ENCODE measurements around the gene BRD9.
"Not testable (repeated sequence)": the region's sequence is repeated elsewhere in the genome, so short reads cannot be mapped to it uniquely, and the experiment has no call there.

Gene BRD9

DNA sequence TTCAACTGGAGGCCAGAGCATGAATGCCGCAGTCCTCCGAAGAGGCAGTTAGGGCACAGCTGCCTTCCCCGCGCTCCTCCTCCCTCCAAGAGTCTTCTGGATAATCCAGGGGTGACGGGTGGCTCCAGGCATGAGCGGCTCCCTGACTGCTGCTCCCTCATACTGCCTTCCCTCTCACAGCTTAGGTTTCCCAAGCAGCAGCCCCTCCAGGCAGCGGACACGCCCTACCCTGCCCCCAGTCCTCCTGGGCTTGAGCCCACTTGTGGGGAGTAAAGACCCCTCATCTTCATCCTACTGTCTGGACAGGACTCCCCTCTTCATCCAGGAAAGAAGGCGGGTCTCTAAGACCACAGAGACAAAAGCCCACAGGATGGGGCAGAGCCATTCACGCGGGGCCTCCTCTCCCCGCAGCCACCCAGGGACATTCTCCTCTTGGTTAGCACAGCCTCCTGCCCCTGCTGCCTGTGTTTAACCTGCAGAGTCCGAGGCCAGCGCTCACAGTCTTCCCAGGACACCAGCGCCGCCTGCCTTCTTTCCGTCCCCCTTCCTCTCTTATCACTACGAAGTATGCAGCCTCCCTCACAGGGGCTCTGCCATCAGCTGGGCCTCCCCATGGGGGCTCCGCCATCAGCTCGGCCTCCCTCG lies 47.4 kb downstream of the BRD9 start:
- not testable (repeated sequence) for H3K27me3 ChIP-seq (replicated peaks; ENCODE audit: control insufficient read depth, insufficient read depth, low read length, poor library complexity, severe bottlenecking); H3K9me3 ChIP-seq (ENCODE audit: control insufficient read depth, low read length); H3K4me1 ChIP-seq (ENCODE audit: control insufficient read depth, insufficient read depth, low read length, poor library complexity, severe bottlenecking); H3K4me3 ChIP-seq (ENCODE audit: insufficient read depth, low read depth, low read length, poor library complexity, severe bottlenecking); DNase-seq; H3K27ac ChIP-seq (ENCODE audit: insufficient read depth, low read length, poor library complexity, severe bottlenecking); H3K36me3 ChIP-seq (ENCODE audit: control insufficient read depth, insufficient read depth, low read length)

- H3K27me3 ChIP-seq (replicated peaks; ENCODE audit: control insufficient read depth, insufficient read depth, low read length, poor library complexity, severe bottlenecking); DNase-seq; H3K36me3 ChIP-seq (ENCODE audit: control insufficient read depth, insufficient read depth, low read length); H3K4me1 ChIP-seq (ENCODE audit: control insufficient read depth, insufficient read depth, low read length, poor library complexity, severe bottlenecking); H3K4me3 ChIP-seq (ENCODE audit: insufficient read depth, low read depth, low read length, poor library complexity, severe bottlenecking); H3K9me3 ChIP-seq (ENCODE audit: control insufficient read depth, low read length); H3K27ac ChIP-seq (ENCODE audit: insufficient read depth, low read length, poor library complexity, severe bottlenecking): not testable (repeated sequence)
Measured at GRCh38 chr5:844426-844825, 48.2 kb downstream of the BRD9 start.

- DNase-seq; H3K9me3 ChIP-seq (ENCODE audit: control insufficient read depth, low read length); H3K4me1 ChIP-seq (ENCODE audit: control insufficient read depth, insufficient read depth, low read length, poor library complexity, severe bottlenecking); H3K36me3 ChIP-seq (ENCODE audit: control insufficient read depth, insufficient read depth, low read length); H3K27me3 ChIP-seq (replicated peaks; ENCODE audit: control insufficient read depth, insufficient read depth, low read length, poor library complexity, severe bottlenecking); H3K4me3 ChIP-seq (ENCODE audit: insufficient read depth, low read depth, low read length, poor library complexity, severe bottlenecking); H3K27ac ChIP-seq (ENCODE audit: insufficient read depth, low read length, poor library complexity, severe bottlenecking): not testable (repeated sequence)
Measured at GRCh38 chr5:843926-844325, 48.7 kb downstream of the BRD9 start.

DNA sequence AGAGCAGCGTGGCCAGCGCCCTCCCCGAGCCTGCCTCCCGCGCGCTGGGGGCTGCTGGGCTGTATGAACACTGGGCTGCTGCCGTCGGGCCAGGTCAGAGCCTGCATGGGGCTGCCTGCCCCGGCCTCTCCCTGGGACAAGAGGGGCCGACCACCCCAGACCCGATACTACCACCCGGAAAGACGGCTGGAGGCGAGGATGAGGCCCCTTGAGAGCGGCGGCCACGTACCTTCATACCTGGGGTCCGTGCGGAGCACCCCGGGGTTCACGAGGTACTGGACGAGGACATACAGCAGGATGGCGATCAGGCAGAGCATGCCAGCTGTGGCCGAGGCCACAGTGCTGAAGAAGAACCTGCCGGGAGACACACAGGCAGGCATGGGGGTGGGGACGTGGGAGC lies 49.2 kb downstream of the BRD9 start:
- not testable (repeated sequence) for H3K4me1 ChIP-seq (ENCODE audit: control insufficient read depth, insufficient read depth, low read length, poor library complexity, severe bottlenecking); H3K4me3 ChIP-seq (ENCODE audit: insufficient read depth, low read depth, low read length, poor library complexity, severe bottlenecking); H3K9me3 ChIP-seq (ENCODE audit: control insufficient read depth, low read length); DNase-seq; H3K27ac ChIP-seq (ENCODE audit: insufficient read depth, low read length, poor library complexity, severe bottlenecking); H3K27me3 ChIP-seq (replicated peaks; ENCODE audit: control insufficient read depth, insufficient read depth, low read length, poor library complexity, severe bottlenecking); H3K36me3 ChIP-seq (ENCODE audit: control insufficient read depth, insufficient read depth, low read length)

DNA sequence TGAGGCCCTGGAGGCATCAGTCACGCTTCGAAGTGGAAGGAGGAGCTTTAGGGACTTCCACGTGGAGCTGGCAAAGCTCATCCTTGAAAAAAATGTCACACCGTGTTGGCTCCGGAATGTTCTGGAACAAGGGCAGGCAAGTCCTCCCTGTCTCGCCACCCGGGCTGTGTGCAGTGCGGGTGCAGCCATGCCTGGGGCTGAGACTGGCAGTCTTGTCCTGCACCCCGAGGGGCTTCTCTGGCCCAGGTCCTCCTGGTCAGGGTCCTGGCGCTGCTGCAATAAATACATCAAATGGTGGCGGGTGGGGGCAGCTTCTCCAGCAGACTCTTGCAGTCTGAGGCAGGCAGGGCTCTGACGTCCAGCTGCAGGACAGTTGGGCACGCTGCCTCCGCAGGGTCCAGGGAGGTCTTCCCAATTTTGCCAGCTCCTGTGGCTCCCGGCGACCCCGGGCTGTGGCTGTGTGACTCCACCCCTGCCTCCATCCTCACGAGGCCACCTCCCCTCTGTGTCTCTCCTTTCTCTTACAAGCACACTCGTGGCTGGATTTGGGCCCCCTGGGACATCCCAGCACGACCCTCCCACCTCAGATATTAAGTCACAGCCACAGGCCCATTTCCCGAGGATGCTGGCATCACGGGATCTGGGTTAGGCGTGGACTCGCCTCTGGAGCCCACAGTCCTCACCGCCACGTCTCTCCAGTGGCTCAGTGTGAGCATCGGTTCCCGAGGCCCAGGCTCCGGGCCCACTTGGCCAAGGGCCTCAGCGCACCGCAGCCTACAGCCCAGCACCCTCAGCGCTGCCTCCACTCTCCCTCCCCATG lies 50.0 kb downstream of the BRD9 start:
- H3K27ac ChIP-seq (ENCODE audit: insufficient read depth, low read length, poor library complexity, severe bottlenecking); H3K4me1 ChIP-seq (ENCODE audit: control insufficient read depth, insufficient read depth, low read length, poor library complexity, severe bottlenecking); H3K4me3 ChIP-seq (ENCODE audit: insufficient read depth, low read depth, low read length, poor library complexity, severe bottlenecking); H3K9me3 ChIP-seq (ENCODE audit: control insufficient read depth, low read length); DNase-seq; H3K27me3 ChIP-seq (replicated peaks; ENCODE audit: control insufficient read depth, insufficient read depth, low read length, poor library complexity, severe bottlenecking); H3K36me3 ChIP-seq (ENCODE audit: control insufficient read depth, insufficient read depth, low read length): not testable (repeated sequence)

DNA sequence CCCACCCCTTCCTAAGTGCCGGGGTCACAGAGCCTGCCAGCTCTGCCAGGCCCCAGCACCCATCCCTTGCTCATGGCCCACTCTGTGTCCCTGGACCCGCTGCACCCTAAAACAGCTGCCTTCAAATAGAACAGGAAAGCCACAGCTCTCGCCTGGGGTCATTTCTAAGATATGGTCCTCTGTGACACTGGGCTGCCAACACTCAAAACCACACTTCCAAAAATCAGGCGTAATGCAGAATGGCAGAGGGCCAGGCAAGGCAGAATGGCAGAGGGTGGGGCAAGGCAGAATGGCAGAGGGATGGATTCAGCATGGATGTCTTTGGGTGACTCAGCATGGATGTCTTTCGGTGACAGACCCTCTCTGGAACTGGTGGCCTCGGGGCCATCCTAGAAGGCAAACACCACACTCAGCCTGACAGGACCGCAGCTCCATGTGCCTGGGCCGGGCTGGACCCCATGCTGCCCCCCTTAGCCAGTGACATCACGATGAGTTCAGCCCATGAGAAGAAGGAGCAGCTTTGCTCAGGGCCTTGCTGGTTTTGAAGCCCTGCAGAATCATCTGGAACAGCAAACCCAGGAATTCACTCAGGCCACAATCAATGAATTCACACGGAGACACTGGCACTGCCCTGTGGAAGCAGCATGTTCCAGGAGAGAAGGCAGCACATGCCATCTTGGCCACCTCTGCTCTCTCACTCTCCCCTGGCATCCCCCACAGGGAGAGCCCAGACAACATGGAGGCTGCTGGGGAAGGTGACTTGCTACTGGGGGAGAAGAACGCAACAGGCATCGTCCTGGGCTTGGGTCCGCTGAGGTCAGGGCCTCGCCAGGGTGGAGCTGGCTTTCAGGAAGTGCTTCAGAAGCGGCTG lies 50.8 kb downstream of the BRD9 start:
- H3K27ac ChIP-seq (ENCODE audit: insufficient read depth, low read length, poor library complexity, severe bottlenecking); H3K4me3 ChIP-seq (ENCODE audit: insufficient read depth, low read depth, low read length, poor library complexity, severe bottlenecking); H3K36me3 ChIP-seq (ENCODE audit: control insufficient read depth, insufficient read depth, low read length); H3K9me3 ChIP-seq (ENCODE audit: control insufficient read depth, low read length); H3K27me3 ChIP-seq (replicated peaks; ENCODE audit: control insufficient read depth, insufficient read depth, low read length, poor library complexity, severe bottlenecking); DNase-seq; H3K4me1 ChIP-seq (ENCODE audit: control insufficient read depth, insufficient read depth, low read length, poor library complexity, severe bottlenecking): not testable (repeated sequence)

GRCh38 chr5:840974-841435 lies 51.6 kb downstream of the BRD9 start:
- not testable (repeated sequence) for H3K4me3 ChIP-seq (ENCODE audit: insufficient read depth, low read depth, low read length, poor library complexity, severe bottlenecking); DNase-seq; H3K4me1 ChIP-seq (ENCODE audit: control insufficient read depth, insufficient read depth, low read length, poor library complexity, severe bottlenecking); H3K27ac ChIP-seq (ENCODE audit: insufficient read depth, low read length, poor library complexity, severe bottlenecking); H3K36me3 ChIP-seq (ENCODE audit: control insufficient read depth, insufficient read depth, low read length); H3K27me3 ChIP-seq (replicated peaks; ENCODE audit: control insufficient read depth, insufficient read depth, low read length, poor library complexity, severe bottlenecking); H3K9me3 ChIP-seq (ENCODE audit: control insufficient read depth, low read length)

DNA sequence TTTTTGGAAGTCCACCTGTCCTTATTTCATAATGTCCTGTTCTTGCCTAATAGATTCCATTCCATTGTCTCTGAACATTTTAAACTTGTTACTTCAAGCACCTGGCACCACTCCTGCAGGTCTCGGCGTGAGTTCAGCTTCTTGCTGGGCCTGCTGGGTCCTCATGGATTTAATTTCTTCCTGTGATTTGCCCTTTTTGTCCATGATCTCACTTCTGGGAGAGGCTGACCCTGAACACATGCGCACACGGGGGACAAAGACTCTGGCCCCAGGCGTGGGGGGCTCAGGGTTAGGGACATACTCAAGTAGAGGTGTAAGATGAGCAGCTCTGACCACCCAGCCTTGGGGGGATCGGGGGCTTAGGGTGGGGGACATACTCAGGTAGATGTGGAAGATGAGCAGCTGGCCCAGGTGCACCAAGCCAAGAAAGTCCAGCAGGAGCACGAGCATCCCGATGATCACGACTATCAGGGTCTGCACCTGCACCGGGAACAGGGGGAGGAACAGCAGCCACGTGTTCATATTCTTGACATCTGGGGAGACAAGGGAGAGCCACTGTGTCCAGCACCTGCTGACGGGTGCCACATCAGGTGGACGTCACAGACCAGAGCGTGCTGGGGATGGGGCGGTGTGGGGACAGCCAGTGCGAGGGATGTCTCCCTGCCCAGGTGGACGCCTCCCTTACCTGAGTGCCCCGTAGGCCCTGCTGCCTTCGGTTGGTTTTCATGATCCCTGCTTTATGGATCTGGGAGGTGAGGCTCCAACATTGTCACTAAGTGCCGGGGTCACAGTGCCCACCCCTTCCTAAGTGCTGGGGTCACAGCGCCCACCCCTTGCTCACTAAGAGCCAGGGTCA lies 52.3 kb downstream of the BRD9 start:
- H3K27ac ChIP-seq (ENCODE audit: insufficient read depth, low read length, poor library complexity, severe bottlenecking); H3K27me3 ChIP-seq (replicated peaks; ENCODE audit: control insufficient read depth, insufficient read depth, low read length, poor library complexity, severe bottlenecking); H3K4me3 ChIP-seq (ENCODE audit: insufficient read depth, low read depth, low read length, poor library complexity, severe bottlenecking); H3K9me3 ChIP-seq (ENCODE audit: control insufficient read depth, low read length); H3K36me3 ChIP-seq (ENCODE audit: control insufficient read depth, insufficient read depth, low read length); H3K4me1 ChIP-seq (ENCODE audit: control insufficient read depth, insufficient read depth, low read length, poor library complexity, severe bottlenecking); DNase-seq: not testable (repeated sequence)

DNA sequence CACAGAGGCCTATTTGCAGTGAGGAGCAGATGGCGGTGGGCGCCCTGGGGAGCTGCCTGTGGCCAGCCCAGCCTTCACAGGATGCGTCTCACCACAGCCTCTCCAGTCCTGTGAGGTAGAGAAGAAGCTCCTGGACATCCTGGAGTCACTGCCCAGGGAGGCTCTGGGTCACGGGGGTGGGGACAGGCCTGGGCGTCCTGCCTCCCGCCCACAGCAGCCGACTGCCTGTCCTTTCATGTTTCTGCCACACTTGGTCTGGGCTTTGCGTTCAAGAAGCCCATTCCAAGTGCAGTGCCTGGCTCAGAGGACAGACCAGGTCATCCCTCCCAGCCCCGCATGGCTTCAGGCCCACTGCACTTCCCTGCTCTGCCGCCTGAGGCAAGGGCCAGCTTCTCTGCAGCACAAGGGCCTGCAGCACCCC lies 54.2 kb downstream of the BRD9 start:
- not testable (repeated sequence) for H3K4me1 ChIP-seq (ENCODE audit: control insufficient read depth, insufficient read depth, low read length, poor library complexity, severe bottlenecking); H3K36me3 ChIP-seq (ENCODE audit: control insufficient read depth, insufficient read depth, low read length); H3K27me3 ChIP-seq (replicated peaks; ENCODE audit: control insufficient read depth, insufficient read depth, low read length, poor library complexity, severe bottlenecking); H3K27ac ChIP-seq (ENCODE audit: insufficient read depth, low read length, poor library complexity, severe bottlenecking); H3K9me3 ChIP-seq (ENCODE audit: control insufficient read depth, low read length); DNase-seq; H3K4me3 ChIP-seq (ENCODE audit: insufficient read depth, low read depth, low read length, poor library complexity, severe bottlenecking)
